OCI-M2 (cell line): ENCODE results near the gene NTSR1.

Experiments
- DNase-seq: peaks from one replicate; lab custom pipeline; 2025; ENCODE audit not compliant: unreplicated experiment; lab: John Stamatoyannopoulos, UW

Gene NTSR1

GRCh38 chr20:62797671-62798532 is 89.3 kb downstream of the NTSR1 start:
- no peak for DNase-seq

- no peak for DNase-seq
Observed at GRCh38 chr20:62799036-62799435, 90.4 kb downstream of the NTSR1 start.

- no peak for DNase-seq
Observed at GRCh38 chr20:62799459-62799858, 90.8 kb downstream of the NTSR1 start.

GRCh38 chr20:62799873-62800272 is 91.2 kb downstream of the NTSR1 start:
- no peak for DNase-seq

GRCh38 chr20:62800314-62801259 is 92.0 kb downstream of the NTSR1 start:
- DNase-seq, result no peak

GRCh38 chr20:62801284-62802010 is 92.8 kb downstream of the NTSR1 start:
- no peak for DNase-seq

GRCh38 chr20:62802026-62802712 is 93.5 kb downstream of the NTSR1 start:
- no peak for DNase-seq

- no peak for DNase-seq
Observed at GRCh38 chr20:62804021-62804626, 95.5 kb downstream of the NTSR1 start.

GRCh38 chr20:62804627-62805154 is 96.1 kb downstream of the NTSR1 start, which contains the start of gene OGFR:
OGFR (plus strand) TSS chr20:62804835; CDS start chr20:62804860, 25 bp downstream.
- DNase-seq, result no peak

GRCh38 chr20:62805155-62805710 is 96.6 kb downstream of the NTSR1 start:
- DNase-seq, result no peak

GRCh38 chr20:62805711-62806382 is 97.2 kb downstream of the NTSR1 start:
- no peak for DNase-seq

- no peak for DNase-seq
Observed at GRCh38 chr20:62806383-62807050, 97.9 kb downstream of the NTSR1 start.

GRCh38 chr20:62807444-62808210 is 99.0 kb downstream of the NTSR1 start:
- no peak for DNase-seq

- DNase-seq, result peak; percentile 11
Observed at GRCh38 chr20:62808211-62808865, 99.7 kb downstream of the NTSR1 start.

GRCh38 chr20:62809530-62810428 is 101.1 kb downstream of the NTSR1 start:
- DNase-seq, result no peak

- no peak for DNase-seq
Observed at GRCh38 chr20:62811320-62811719, 102.7 kb downstream of the NTSR1 start.
